ENCODE results near the gene NNAT.

NNAT gene

GRCh38 chr20:37523911-37524700 lies 3.1 kb downstream of the NNAT start:
- no peak for DNase-seq (ENCODE audit: low read depth in 3 of 3)

GRCh38 chr20:37524859-37525708 lies 4.0 kb downstream of the NNAT start:
- no peak for DNase-seq (ENCODE audit: low read depth in 3 of 3)

- DNase-seq (ENCODE audit: low read depth in 3 of 3), result no peak
These were observed 4.8 kb downstream of the NNAT start for GRCh38 chr20:37525810-37526209.

GRCh38 chr20:37526238-37526838 lies 5.3 kb downstream of the NNAT start:
- DNase-seq (ENCODE audit: low read depth in 3 of 3), result no peak

- DNase-seq (ENCODE audit: low read depth in 3 of 3), result no peak
These were observed 6.0 kb downstream of the NNAT start for GRCh38 chr20:37526839-37527637.

- DNase-seq (ENCODE audit: low read depth in 3 of 3), result peak; percentile 79 to 84 (median 83)
These were observed 6.8 kb downstream of the NNAT start, which contains the start of gene BLCAP for GRCh38 chr20:37527638-37528445. Gene BLCAP (minus strand): TSS chr20:37527876. CDS start chr20:37519174, 8,702 bp downstream.

GRCh38 chr20:37528446-37529213 lies 7.6 kb downstream of the NNAT start:
- DNase-seq (ENCODE audit: low read depth in 3 of 3), result no peak

GRCh38 chr20:37529214-37529967 lies 8.3 kb downstream of the NNAT start:
- no peak for DNase-seq (ENCODE audit: low read depth in 3 of 3)

- no peak for DNase-seq (ENCODE audit: low read depth in 3 of 3)
These were observed 9.0 kb downstream of the NNAT start for GRCh38 chr20:37529968-37530600.

- no peak for DNase-seq (ENCODE audit: low read depth in 3 of 3)
These were observed 9.6 kb downstream of the NNAT start for GRCh38 chr20:37530696-37531095.

- DNase-seq (ENCODE audit: low read depth in 3 of 3), result no peak
These were observed 10.8 kb downstream of the NNAT start for GRCh38 chr20:37531856-37532255.

GRCh38 chr20:37533154-37533715 lies 12.2 kb downstream of the NNAT start:
- no peak for DNase-seq (ENCODE audit: low read depth in 3 of 3)

GRCh38 chr20:37534401-37535157 lies 13.5 kb downstream of the NNAT start:
- DNase-seq (ENCODE audit: low read depth in 3 of 3), result peak in 1 of 3 experiments; percentile 31

GRCh38 chr20:37535443-37536132 lies 14.5 kb downstream of the NNAT start:
- no peak for DNase-seq (ENCODE audit: low read depth in 3 of 3)

- DNase-seq (ENCODE audit: low read depth in 3 of 3), result no peak
These were observed 16.5 kb downstream of the NNAT start for GRCh38 chr20:37537505-37537904.

- no peak for DNase-seq (ENCODE audit: low read depth in 3 of 3)
These were observed 17.0 kb downstream of the NNAT start for GRCh38 chr20:37538003-37538402.

GRCh38 chr20:37539424-37539823 lies 18.4 kb downstream of the NNAT start:
- no peak for DNase-seq (ENCODE audit: low read depth in 3 of 3)
